NCI-H748 (cell line): ENCODE measurements around the gene MICU1.
"Not testable (repeated sequence)": the region's sequence is repeated elsewhere in the genome, so short reads cannot be mapped to it uniquely, and the experiment has no call there.

ENCODE experiments used
- DNase-seq: peaks from one replicate; lab custom pipeline; 2025; ENCODE audit not compliant: unreplicated experiment; lab: John Stamatoyannopoulos, UW

The MICU1 gene

DNA sequence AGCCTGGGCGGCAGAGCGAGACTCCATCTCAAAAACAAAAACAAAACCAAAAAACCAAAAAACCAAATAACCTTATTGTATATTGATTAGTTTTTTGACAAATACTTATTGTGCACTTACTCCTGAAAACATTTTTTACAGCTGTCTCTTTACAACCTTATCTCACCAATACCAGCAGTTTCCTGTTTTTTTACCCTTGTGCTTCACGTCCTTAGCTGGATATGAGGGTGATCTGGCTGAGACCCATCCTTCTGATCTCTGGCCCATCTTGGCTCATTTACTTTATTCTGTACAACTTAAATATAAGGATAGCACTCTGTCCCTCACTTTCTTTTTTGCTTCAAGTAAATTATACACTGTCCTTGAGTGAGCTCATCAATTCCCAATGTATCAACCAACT lies 166.6 kb downstream of the MICU1 start:
- DNase-seq = no peak

- no peak for DNase-seq
These were observed 169.8 kb downstream of the MICU1 start for GRCh38 chr10:72455889-72456595.

- DNase-seq = peak; percentile 32
These were observed 175.9 kb downstream of the MICU1 start for GRCh38 chr10:72449941-72450441.

DNA sequence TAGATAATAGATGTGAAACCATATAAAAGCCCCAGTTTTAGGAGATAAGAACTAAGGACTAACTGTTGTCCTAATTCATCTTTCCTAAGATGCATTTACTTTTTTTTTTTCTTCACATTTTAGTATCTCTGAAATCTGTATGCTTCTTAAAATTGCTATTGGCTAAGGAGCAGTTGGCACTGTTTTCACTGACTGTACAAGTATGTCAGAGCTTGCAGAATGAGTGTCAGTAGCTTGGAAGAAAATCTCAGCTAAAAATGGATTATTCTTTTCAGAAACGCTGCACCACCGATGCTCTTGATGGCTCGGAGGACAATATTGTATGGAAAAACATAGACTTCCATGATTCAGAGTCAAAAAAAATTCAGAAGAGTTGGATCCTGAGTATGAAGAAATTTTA lies 180.0 kb downstream of the MICU1 start:
- DNase-seq = no peak

GRCh38 chr10:72442969-72443368 lies 182.9 kb downstream of the MICU1 start:
- not testable (repeated sequence) for DNase-seq

DNA sequence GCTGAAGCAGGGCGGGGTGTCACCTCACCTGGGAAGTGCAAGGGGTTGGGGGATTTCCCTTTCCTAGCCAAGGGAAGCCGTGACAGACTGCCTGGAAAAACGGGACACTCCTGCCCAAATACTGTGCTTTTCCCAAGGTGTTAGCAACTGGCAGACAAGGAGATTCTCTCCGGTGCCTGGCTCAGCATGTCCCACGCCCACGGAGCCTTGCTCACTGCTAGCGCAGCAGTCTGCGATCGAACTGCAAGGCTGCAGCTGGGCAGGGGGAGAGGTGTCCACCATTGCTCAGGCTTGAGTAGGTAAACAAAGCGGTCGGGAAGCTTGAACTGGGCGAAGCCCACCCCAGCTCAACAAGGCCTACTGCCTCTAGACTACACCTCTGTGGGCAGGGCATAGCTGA lies 190.3 kb downstream of the MICU1 start:
- DNase-seq = no peak

DNA sequence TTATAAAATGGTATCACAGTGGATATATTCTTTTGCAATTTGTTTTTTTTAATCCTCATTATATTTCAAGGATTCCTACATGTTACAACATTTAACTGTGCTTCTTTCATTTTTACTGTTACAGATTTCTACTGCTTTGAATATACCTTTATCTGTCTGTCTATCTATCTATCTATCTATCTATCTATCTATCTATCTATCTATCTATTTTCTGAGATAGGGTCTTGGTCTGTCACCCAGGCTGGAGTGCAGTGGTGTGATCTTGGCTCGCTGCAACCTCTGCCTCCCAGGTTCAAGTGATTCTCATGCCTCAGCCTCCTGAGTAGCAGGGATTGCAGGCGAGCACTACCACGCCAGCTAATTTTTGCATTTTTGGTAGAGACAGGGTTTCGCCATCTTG lies 194.9 kb downstream of the MICU1 start:
- not testable (repeated sequence) for DNase-seq

DNA sequence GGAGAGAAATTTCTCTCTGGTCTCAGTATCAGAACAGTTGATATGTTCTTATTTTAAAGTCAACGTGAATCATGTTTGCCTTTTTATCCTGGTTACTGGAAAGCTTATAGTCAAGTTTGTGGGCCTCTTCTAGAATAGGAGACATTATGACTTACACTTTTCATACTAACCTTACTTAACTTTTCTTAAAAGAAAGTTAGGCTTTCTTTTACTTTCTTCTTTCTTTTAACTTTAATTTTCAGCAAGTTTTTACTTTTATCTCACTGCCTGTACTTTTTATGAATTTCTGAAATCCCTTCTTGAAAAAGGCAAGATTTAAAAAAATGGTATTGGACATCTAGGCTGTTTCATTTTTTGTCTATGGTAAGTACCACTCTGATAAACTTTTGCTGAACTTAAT lies 195.9 kb downstream of the MICU1 start:
- no peak for DNase-seq

GRCh38 chr10:72426986-72427385 lies 198.9 kb downstream of the MICU1 start:
- DNase-seq = no peak

GRCh38 chr10:72425133-72425532 lies 200.7 kb downstream of the MICU1 start:
- DNase-seq = no peak

- no peak for DNase-seq
These were observed 201.3 kb downstream of the MICU1 start for GRCh38 chr10:72424561-72424960.

DNA sequence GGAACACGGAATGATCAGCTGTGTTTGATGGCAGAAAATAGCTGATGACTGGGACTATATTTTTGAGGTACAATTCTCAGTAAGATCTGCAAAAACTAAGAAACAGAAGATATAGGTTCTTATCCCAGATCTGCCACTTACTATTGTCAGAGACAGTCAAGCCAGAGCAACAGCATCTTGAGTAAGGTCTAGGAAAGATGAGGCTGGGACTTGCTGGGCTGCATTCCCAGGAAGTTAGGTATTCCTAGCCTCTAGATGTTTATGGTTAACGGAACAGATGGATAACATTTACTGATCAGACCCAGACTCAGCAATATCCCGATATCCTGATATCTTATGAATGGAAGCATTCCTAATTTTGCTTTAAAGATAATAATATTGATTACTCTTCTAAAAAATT lies 202.5 kb downstream of the MICU1 start:
- no peak for DNase-seq

- DNase-seq = peak; percentile 1
These were observed 203.9 kb downstream of the MICU1 start for GRCh38 chr10:72421885-72422540.

DNA sequence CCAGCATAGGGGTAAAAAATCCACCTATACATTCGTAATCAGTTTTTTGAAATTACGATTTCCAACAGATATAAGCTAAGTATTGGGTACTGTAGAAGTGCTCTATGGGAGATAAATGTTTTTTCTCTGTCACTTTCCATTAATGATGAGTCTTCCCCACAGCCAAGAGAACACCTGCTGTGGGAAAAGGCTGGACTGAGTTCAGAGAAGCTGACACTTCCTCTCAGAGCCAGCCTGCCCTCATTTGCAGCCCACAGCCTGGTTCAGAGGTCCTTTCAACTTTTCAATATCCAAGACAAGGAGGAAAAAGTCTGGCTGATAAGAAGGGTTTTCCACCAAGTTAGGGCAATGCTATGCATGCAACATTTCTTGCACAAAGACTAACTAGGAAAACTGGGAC lies 206.6 kb downstream of the MICU1 start:
- DNase-seq = no peak

- peak; percentile 31 for DNase-seq
These were observed 207.2 kb downstream of the MICU1 start for GRCh38 chr10:72418679-72419078.

GRCh38 chr10:72417971-72418370 lies 207.9 kb downstream of the MICU1 start:
- no peak for DNase-seq

DNA sequence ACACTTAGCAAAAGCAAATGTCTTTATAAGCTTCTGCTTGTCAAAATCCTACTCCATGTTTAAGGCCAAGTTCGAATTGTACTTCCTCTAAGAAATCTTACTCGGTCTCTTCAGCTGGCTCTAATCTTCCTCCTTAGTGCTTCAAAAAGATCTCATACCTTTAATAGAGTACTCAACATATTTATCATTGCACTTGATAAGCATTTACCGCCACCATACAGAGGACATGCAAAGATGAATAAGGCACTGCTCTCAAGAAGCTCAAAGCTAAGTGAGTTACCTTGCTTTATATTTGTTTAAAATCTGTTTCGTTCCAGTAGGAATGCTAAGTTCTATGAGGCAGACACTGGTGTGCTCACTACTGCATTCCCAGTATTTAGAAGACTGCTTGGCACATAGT lies 209.2 kb downstream of the MICU1 start:
- DNase-seq = no peak

DNA sequence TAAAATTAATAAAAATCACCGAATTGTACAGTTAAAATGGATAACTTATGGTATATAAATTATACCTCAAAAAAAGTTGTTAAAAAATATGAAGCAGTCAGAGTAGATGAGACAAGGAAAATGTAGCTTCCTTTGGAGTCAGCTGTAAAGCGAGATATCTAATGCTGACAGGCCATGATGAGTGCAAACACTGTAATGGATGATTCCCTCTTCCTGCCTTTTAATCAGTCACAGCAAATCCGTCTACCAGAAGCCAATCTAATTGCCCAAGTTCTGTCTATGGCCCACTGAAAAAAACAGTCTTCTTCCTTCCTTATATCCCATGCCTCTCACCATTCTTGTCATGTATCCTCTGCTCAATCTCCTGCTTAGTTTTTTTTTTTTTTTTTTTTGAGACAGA lies 211.2 kb downstream of the MICU1 start:
- DNase-seq = no peak

DNA sequence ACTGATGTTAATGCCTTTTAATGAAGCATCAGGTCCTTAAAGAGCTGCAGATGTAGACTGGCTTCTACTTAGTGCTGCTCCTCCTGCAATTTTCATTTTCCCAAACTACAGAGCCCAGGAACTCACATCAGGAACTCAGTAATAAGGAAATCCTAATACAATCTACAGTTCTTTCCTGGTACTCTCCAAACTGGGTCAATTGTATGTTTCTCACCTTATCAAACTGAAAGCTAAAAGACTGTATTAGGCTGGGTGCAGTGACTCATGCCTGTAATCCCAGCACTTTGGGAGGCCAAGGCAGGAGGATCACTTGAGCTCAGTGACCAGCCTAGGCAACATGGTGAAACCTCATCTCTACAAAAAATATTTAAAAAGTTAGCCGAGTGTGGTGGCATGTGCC lies 216.7 kb downstream of the MICU1 start:
- no peak for DNase-seq

DNA sequence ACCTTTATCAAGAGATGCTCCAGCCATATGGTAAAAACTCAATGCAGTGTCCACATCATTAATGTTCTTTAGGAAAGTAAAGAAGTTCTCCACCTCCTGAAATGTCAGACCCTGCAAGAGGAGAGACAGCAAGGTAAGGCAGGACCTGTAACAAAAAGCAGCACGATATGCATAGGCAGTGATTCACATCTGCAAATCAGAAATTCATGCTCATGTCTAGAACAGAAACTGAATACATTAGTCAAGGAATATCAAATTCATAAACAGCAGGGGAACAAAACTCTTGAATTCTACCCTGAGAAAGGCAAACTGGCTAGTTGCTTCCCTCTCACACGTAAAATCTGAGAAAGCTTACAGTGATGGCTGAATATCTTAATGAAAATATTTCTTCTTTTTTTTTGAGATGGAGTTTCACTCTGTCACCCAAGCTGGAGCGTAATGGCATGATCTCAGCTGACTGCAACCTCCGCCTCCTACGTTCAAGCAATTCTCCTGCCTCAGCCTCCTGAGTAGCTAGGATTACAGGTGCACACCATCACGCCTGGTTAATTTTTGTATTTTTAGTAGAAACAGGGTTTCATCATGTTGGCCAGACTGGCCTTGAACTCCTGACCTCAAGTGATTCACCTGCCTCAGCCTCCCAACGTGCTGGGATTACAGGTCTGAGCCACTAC lies 217.8 kb downstream of the MICU1 start:
- DNase-seq = no peak

DNA sequence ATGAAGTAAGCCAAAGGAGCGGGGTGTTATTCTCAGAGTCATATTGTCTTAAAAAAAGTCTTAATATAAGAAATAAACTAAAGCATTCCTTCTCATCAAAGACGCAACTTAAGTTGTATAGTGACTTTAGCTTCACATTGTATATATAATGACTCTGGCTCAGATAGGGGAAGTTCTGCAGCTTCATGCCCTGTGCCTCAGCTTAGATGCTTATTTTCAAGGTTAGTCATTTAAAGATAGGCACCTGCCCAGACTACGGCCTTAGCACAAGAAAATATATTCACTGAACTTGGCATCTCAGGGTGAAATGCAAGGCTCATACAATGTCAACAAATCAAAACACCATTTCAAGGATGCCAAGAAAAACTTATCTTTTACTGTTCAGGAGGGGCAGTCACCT lies 218.4 kb downstream of the MICU1 start:
- no peak for DNase-seq

DNA sequence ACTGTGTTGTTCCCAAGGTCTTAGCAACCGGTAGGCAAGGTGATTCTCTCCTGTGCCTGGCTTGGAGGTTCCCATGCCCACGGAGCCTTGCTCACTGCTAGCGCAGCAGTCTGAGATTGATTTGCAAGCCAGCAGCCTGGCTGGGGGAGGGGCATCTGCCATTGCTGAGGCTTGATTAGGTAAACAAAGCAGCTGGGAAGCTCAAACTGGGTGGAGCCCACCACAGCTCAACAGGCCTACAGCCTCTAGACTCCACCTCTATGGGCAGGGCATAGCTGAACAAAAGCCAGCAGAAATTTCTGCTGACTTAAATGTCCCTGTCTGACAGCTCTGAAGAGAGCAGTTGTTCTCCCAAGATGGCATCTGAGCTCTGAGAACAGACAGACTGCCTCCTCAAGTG lies 230.3 kb downstream of the MICU1 start:
- peak; percentile 15 for DNase-seq
